Right renal cortex interstitium (tissue), 3 donors: ENCODE measurements around the gene FHOD1. TPM values are rescaled to one million over a fixed set of nuclear protein-coding genes. Genes with fewer than 3 reads are reported as not detected.

ENCODE experiments used
- DNase-seq, 3 donors: peaks; one replicate each; pipeline ENCODE4 v3.0.0-alpha.2; 2013; ENCODE audit warnings: low read depth in 3 of 3, low spot score in 2 of 3
- polyA plus RNA-seq, 3 donors: library from polyadenylated mRNA; unstranded; fragments of 120-200 nt; gene quantifications; one replicate each; pipeline ENCODE4 v1.2.1, GENCODE V29; 2013; ENCODE audit not compliant: insufficient read length in 3 of 3

FHOD1 gene
- polyA plus RNA-seq, 3 donors = 32.9 to 38.9 (median 33.0) TPM

DNA sequence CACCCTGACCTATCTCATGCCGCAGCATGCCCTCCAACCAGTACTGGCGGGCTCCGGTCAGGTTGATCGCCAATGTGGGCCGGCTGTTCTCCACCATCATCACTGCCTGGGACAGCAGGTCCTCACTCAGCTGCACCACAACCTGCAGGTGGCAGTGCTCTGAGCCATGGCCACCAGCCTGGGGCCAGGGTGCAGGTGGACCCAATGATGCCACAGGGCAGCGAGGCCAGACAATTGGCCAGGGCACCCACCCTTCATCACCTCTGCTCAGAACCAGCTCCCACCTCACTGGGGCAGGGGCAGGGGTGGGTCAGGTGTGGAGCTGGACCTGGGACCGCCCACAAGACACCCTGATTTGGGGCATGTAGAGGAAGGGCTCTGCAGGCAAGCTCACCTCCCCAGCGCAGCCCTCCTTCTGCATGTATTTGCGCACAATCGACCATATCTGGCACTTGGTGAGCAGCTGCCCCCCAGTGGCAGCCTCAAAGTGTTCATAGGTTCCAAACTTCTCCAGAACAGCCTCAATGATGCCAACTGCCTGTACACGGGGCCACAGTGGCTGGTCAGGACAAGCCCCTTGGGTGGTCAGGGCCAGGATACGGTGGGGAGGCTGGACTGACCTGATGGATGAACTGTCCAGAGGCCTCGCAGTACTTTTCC, 67.7 kb downstream of the FHOD1 start:
- DNase-seq = no peak

Other genes starting within 250 kb of the FHOD1 start
- 10 to 100 TPM; 64.9 to 70.8 (median 66.6) TPM for gene CBFB, start 218.3 kb downstream of the FHOD1 start, polyA plus RNA-seq
- 10 to 100 TPM; 22.9 to 26.7 (median 23.1) TPM for gene PHAF1, start 137.5 kb downstream of the FHOD1 start, polyA plus RNA-seq
- 1 to 10 TPM; 9.0 to 9.8 (median 9.1) TPM for gene B3GNT9, start 96.5 kb downstream of the FHOD1 start, polyA plus RNA-seq
- gene TRADD, start 87.6 kb downstream of the FHOD1 start, polyA plus RNA-seq = 1 to 10 TPM; 3.5 to 4.3 (median 3.8) TPM
- under 1 TPM; 0.96 to 1.00 (median 0.96) TPM for gene FBXL8, start 87.5 kb downstream of the FHOD1 start, polyA plus RNA-seq
- gene HSF4, start 82.7 kb downstream of the FHOD1 start, polyA plus RNA-seq = 1 to 10 TPM; 1.1 to 1.3 (median 1.2) TPM
- 1 to 10 TPM; 3.9 to 4.3 (median 4.2) TPM for gene NOL3, start 76.9 kb downstream of the FHOD1 start, polyA plus RNA-seq
- 10 to 100 TPM; 22.7 to 28.4 (median 27.3) TPM for gene MATCAP1, start 63.5 kb downstream of the FHOD1 start, polyA plus RNA-seq
- 1 to 10 TPM; 4.2 to 5.6 (median 4.3) TPM for gene EXOC3L1, start 57.3 kb downstream of the FHOD1 start, polyA plus RNA-seq
- gene E2F4, start 55.3 kb downstream of the FHOD1 start, polyA plus RNA-seq = 10 to 100 TPM; 51.1 to 55.7 (median 53.0) TPM
- 1 to 10 TPM; 4.3 to 5.5 (median 4.9) TPM for gene ELMO3, start 48.4 kb downstream of the FHOD1 start, polyA plus RNA-seq
- 10 to 100 TPM; 38.1 to 43.2 (median 43.0) TPM for gene TMEM208, start 20.4 kb downstream of the FHOD1 start, polyA plus RNA-seq
- gene SLC9A5, start 1.5 kb upstream of the FHOD1 start, polyA plus RNA-seq = 1 to 10 TPM; 2.4 to 3.6 (median 2.9) TPM
- 10 to 100 TPM; 13.4 to 14.3 (median 13.8) TPM for gene PLEKHG4, start 32.1 kb upstream of the FHOD1 start, polyA plus RNA-seq
- 1 to 10 TPM in 2 of 3 donors, under 1 TPM in 1; 0.44 to 1.2 (median 1.0) TPM for gene KCTD19, start 79.3 kb upstream of the FHOD1 start, polyA plus RNA-seq
- gene LRRC36, start 79.3 kb upstream of the FHOD1 start, polyA plus RNA-seq = 1 to 10 TPM; 3.2 to 4.6 (median 3.7) TPM
- gene TPPP3, start 146.0 kb upstream of the FHOD1 start, polyA plus RNA-seq = 10 to 100 TPM; 54.6 to 62.9 (median 58.7) TPM
- gene ZDHHC1, start 169.0 kb upstream of the FHOD1 start, polyA plus RNA-seq = 1 to 10 TPM; 9.1 to 9.9 (median 9.7) TPM
- gene HSD11B2, start 183.6 kb upstream of the FHOD1 start, polyA plus RNA-seq = 10 to 100 TPM; 44.4 to 54.9 (median 45.6) TPM
- 10 to 100 TPM; 82.9 to 99.8 (median 85.5) TPM for gene ATP6V0D1, start 233.7 kb upstream of the FHOD1 start, polyA plus RNA-seq
- gene AGRP, start 236.1 kb upstream of the FHOD1 start, polyA plus RNA-seq = under 1 TPM in 1 of 3 donors, not detected in 2; 0.17 TPM